Sigmoid colon (tissue), 4 donors: ENCODE results near the gene IRF2.

ENCODE experiments used
- POLR2A ChIP-seq, 2 donors: fragments of 450-650 bp; IDR thresholded peaks; one replicate each; pipeline ENCODE4 v1.6.1; 2016; ENCODE audit warnings: antibody characterized with exemption in 2 of 2, mild to moderate bottlenecking in 2 of 2, moderate library complexity in 2 of 2
- POLR2AphosphoS5 ChIP-seq, 4 donors: sonication (generic); formaldehyde crosslinking; IDR thresholded peaks; one replicate each; pipeline ENCODE4 v1.6.1; 2017; ENCODE audit warnings: antibody characterized with exemption in 4 of 4
- TF ChIP-seq, protein P1 (sequence below), 4 experiments: fragments of 450-650 bp in 3 of 4; fragments of 200-600 bp in 1 of 4; IDR thresholded peaks; one replicate each; pipeline ENCODE4 v1.5.1; 2016 to 2019; ENCODE audit warnings: antibody characterized with exemption in 4 of 4, mild to moderate bottlenecking in 3 of 4, moderate library complexity in 2 of 4

DNA sequence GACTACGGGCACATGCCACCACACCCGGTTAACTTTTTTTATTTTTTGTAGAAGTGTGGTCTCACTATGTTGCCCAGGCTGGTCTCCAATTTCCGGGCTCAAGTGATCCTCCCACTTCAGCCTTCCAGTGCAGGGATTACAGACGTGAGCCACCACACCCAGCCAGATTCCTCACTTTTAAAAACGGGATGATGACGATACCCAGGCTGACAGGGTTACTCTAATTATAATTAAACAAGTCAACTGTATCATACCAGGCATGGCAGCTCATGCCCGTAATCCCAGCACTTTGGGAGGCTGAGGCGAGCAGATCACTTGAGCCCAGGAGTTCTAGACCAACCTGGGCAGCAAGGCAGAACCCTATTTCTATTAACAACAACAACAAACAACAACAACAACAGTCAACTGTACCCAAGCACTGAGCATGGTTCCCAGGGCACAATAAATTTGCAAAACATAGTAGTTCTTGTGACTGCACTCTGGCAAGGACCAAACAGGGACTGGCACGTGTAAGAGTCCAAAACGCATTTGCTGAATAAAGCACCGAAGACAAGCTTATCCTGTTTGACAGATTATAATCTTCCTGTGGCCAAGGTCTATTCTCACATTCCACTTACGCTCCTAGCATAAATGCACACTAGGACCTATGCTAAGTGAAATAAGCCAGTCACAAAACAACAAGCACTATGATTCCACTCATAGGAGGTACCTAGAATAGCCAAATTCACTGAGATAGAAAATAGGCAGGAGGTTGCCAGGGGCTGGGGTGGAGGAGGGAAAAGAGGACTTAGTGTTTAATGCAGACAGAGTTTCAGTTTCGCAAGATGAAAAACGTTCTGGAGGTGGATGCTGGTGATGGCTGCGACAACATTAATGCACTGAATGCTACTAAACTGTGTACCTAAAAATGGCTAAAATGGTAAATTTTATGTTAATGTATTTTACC lies 77.5 kb downstream of the IRF2 start:
- TF ChIP-seq POLR2AphosphoS5 (IDR thresholded peaks at IDR 0.05) (no peak), POLR2A (IDR thresholded peaks at IDR 0.05) (no peak)
- TF ChIP-seq, protein P1, sequence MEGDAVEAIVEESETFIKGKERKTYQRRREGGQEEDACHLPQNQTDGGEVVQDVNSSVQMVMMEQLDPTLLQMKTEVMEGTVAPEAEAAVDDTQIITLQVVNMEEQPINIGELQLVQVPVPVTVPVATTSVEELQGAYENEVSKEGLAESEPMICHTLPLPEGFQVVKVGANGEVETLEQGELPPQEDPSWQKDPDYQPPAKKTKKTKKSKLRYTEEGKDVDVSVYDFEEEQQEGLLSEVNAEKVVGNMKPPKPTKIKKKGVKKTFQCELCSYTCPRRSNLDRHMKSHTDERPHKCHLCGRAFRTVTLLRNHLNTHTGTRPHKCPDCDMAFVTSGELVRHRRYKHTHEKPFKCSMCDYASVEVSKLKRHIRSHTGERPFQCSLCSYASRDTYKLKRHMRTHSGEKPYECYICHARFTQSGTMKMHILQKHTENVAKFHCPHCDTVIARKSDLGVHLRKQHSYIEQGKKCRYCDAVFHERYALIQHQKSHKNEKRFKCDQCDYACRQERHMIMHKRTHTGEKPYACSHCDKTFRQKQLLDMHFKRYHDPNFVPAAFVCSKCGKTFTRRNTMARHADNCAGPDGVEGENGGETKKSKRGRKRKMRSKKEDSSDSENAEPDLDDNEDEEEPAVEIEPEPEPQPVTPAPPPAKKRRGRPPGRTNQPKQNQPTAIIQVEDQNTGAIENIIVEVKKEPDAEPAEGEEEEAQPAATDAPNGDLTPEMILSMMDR (IDR thresholded peaks at IDR 0.05): no peak
